Measurements from ENCODE around the gene DLG2.

DNA sequence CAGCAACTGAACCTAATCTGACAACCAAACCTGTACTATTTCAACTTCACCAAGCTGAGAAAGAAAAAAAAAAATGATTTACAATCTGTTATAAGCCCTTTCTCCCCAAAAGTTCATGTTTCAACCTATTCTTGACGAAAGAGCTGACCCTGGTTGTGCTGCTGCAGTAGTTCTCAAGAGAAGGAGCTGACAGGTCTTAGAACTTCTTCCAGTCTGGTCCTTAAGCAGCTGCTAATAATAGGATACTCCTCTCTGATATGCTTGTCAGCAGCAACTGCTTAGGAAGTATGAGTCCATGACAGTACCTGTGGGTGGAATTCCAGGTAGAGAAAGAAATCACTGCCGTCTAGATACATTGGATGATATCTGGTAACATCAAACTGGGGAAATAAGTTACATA is 1605.9 kb downstream of the DLG2 start:
- TF ChIP-seq, protein P1, sequence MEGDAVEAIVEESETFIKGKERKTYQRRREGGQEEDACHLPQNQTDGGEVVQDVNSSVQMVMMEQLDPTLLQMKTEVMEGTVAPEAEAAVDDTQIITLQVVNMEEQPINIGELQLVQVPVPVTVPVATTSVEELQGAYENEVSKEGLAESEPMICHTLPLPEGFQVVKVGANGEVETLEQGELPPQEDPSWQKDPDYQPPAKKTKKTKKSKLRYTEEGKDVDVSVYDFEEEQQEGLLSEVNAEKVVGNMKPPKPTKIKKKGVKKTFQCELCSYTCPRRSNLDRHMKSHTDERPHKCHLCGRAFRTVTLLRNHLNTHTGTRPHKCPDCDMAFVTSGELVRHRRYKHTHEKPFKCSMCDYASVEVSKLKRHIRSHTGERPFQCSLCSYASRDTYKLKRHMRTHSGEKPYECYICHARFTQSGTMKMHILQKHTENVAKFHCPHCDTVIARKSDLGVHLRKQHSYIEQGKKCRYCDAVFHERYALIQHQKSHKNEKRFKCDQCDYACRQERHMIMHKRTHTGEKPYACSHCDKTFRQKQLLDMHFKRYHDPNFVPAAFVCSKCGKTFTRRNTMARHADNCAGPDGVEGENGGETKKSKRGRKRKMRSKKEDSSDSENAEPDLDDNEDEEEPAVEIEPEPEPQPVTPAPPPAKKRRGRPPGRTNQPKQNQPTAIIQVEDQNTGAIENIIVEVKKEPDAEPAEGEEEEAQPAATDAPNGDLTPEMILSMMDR (IDR thresholded peaks at IDR 0.05) = no peak
- no peak for TF ChIP-seq POLR2A (IDR thresholded peaks at IDR 0.05)
